ENCODE results near the gene MLLT1.

GRCh38 chr19:6196361-6196760 lies 83.4 kb downstream of the MLLT1 start:
- TF ChIP-seq CTCF (IDR thresholded peaks at IDR 0.05) (no peak), POLR2AphosphoS5 (IDR thresholded peaks at IDR 0.05) (no peak), POLR2A (IDR thresholded peaks at IDR 0.05) (no peak)

Measured in stomach (tissue), 4 donors.